Hepatocyte (in vitro differentiated cells): Measurements from ENCODE around the gene SH3RF3. TPM values are rescaled to one million over a fixed set of nuclear protein-coding genes. Genes with fewer than 3 reads are reported as not detected.

Experiments used
- DNase-seq: peaks from one replicate; pipeline ENCODE4 v3.0.0-alpha.2; 2016; ENCODE audit warnings: low spot score
- H2AFZ ChIP-seq: fragments of 200-600 bp; sonication (generic); 2 replicates; pipeline ENCODE4 v1.6.0; 2016; ENCODE audit warnings: antibody characterized with exemption, mild to moderate bottlenecking
- H3K27ac ChIP-seq: fragments of 200-600 bp; sonication (generic); 2 replicates; pipeline ENCODE4 v1.5.1; 2016; ENCODE audit warnings: mild to moderate bottlenecking
- H3K27me3 ChIP-seq: fragments of 200-600 bp; sonication (generic); 2 replicates; pipeline ENCODE4 v1.6.1; 2016
- H3K36me3 ChIP-seq: fragments of 200-600 bp; sonication (generic); replicated peaks from 2 replicates; pipeline ENCODE4 v1.5.1; 2016; ENCODE audit warnings: low read depth; ENCODE audit not compliant: insufficient read depth
- H3K4me1 ChIP-seq: fragments of 200-600 bp; sonication (generic); 2 replicates; pipeline ENCODE4 v1.5.1; 2016; ENCODE audit warnings: mild to moderate bottlenecking, moderate library complexity; ENCODE audit not compliant: insufficient read depth
- H3K4me2 ChIP-seq: fragments of 200-600 bp; sonication (generic); 2 replicates; pipeline ENCODE4 v1.6.0; 2016
- H3K4me3 ChIP-seq: fragments of 200-600 bp; sonication (generic); 2 replicates; pipeline ENCODE4 v1.5.1; 2016; ENCODE audit warnings: mild to moderate bottlenecking
- H3K79me2 ChIP-seq: fragments of 200-600 bp; sonication (generic); 2 replicates; pipeline ENCODE4 v1.6.0; 2017; ENCODE audit warnings: mild to moderate bottlenecking
- H3K9me2 ChIP-seq: fragments of 200-600 bp; sonication (generic); replicated peaks from 2 replicates; pipeline ENCODE4 v1.6.0; 2017; ENCODE audit warnings: mild to moderate bottlenecking; ENCODE audit not compliant: insufficient read depth
- H3K9me3 ChIP-seq: fragments of 200-600 bp; sonication (generic); 2 replicates; pipeline ENCODE4 v1.5.1; 2016; ENCODE audit warnings: low read depth, mild to moderate bottlenecking
- H4K20me1 ChIP-seq: fragments of 200-600 bp; sonication (generic); 2 replicates; pipeline ENCODE4 v1.6.0; 2016; ENCODE audit warnings: mild to moderate bottlenecking; ENCODE audit not compliant: insufficient read depth, poor library complexity, severe bottlenecking
- EZH2 ChIP-seq: fragments of 200-600 bp; sonication (generic); IDR thresholded peaks from 2 replicates; pipeline ENCODE4 v1.6.1; 2016; ENCODE audit warnings: antibody characterized with exemption, mild to moderate bottlenecking, borderline replicate concordance
- EZH2phosphoT487 ChIP-seq: fragments of 200-600 bp; sonication (generic); IDR thresholded peaks from one replicate; pipeline ENCODE4 v1.6.1; 2018; ENCODE audit warnings: antibody characterized with exemption, mild to moderate bottlenecking, low read depth, moderate library complexity; ENCODE audit not compliant: unreplicated experiment, severe bottlenecking
- WGBS: methylation state at CpG from one replicate; pipeline ENCODE4 v1.1.6; 2016; ENCODE audit warnings: low lambda C conversion rate; ENCODE audit errors: missing lambda C conversion rate; 5-methylcytosine and 5-hydroxymethylcytosine counted together
- polyA plus RNA-seq: library from polyadenylated mRNA; unstranded; fragments of >200 nt; fragmentation: Nextera tagmentation; extraction: Ambion mirVana; gene quantifications from 2 replicates; pipeline ENCODE4 v1.2.1, GENCODE V29; 2016
- total RNA-seq: library from RNA; depleted of rRNA; stranded (reverse); fragments of >200 nt; gene quantifications from 2 replicates; pipeline ENCODE4 v1.2.3, GENCODE V29; 2014
- TF ChIP-seq, protein P1 (sequence below): fragments of 200-600 bp; sonication (generic); IDR thresholded peaks from 2 replicates; pipeline ENCODE4 v1.5.1; 2016; ENCODE audit warnings: antibody characterized with exemption, mild to moderate bottlenecking; ENCODE audit not compliant: poor library complexity

The SH3RF3 gene
- total and polyA plus RNA-seq, 2 experiments from 2014 or later: 1.9 to 2.1 TPM

- peaks cover under 1% of the 10 kb centered on the region for H3K4me1 ChIP-seq
Observed at GRCh38 chr2:109284826-109285225, 155.8 kb downstream of the SH3RF3 start.

GRCh38 chr2:109285244-109285651 is 156.2 kb downstream of the SH3RF3 start:
- Histone ChIP-seq H3K27me3 (no peaks in the 10 kb centered on the region), H3K9me2 (no peaks in the 10 kb centered on the region), H3K36me3 (no peaks in the 10 kb centered on the region), H3K9me3 (no peaks in the 10 kb centered on the region), H3K4me1 (no peaks in the 10 kb centered on the region), H3K4me3 (no peak overlapping the region), H3K79me2 (no peaks in the 10 kb centered on the region), H2AFZ (no peak overlapping the region), H3K27ac (no peak overlapping the region), H3K4me2 (no peak overlapping the region), H4K20me1 (no peaks in the 10 kb centered on the region)
- no peak for DNase-seq
- WGBS: 84% methylated on average over 11 of the region's 11 CpGs
- TF ChIP-seq EZH2 (no peak), EZH2phosphoT487 (no peak)
- TF ChIP-seq, protein P1, sequence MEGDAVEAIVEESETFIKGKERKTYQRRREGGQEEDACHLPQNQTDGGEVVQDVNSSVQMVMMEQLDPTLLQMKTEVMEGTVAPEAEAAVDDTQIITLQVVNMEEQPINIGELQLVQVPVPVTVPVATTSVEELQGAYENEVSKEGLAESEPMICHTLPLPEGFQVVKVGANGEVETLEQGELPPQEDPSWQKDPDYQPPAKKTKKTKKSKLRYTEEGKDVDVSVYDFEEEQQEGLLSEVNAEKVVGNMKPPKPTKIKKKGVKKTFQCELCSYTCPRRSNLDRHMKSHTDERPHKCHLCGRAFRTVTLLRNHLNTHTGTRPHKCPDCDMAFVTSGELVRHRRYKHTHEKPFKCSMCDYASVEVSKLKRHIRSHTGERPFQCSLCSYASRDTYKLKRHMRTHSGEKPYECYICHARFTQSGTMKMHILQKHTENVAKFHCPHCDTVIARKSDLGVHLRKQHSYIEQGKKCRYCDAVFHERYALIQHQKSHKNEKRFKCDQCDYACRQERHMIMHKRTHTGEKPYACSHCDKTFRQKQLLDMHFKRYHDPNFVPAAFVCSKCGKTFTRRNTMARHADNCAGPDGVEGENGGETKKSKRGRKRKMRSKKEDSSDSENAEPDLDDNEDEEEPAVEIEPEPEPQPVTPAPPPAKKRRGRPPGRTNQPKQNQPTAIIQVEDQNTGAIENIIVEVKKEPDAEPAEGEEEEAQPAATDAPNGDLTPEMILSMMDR: no peak

More at GRCh38 chr2:109284826-109285225, 155.8 kb downstream of the SH3RF3 start:
- no peak overlapping the region for H2AFZ ChIP-seq
- H3K27me3 ChIP-seq: no peaks in the 10 kb centered on the region
- H3K4me2 ChIP-seq: no peak overlapping the region
- no peak for TF ChIP-seq EZH2
- TF ChIP-seq EZH2phosphoT487: no peak
- TF ChIP-seq, protein P1: no peak
- no peaks in the 10 kb centered on the region for H3K36me3 ChIP-seq
- H3K27ac ChIP-seq: no peak overlapping the region
- H3K79me2 ChIP-seq: no peaks in the 10 kb centered on the region
- H4K20me1 ChIP-seq: no peaks in the 10 kb centered on the region
- no peaks in the 10 kb centered on the region for H3K9me3 ChIP-seq
- peak; percentile 25 for DNase-seq
- no peak overlapping the region for H3K4me3 ChIP-seq
- no peaks in the 10 kb centered on the region for H3K9me2 ChIP-seq
- WGBS: 72% methylated on average over 7 of the region's 7 CpGs

DNA sequence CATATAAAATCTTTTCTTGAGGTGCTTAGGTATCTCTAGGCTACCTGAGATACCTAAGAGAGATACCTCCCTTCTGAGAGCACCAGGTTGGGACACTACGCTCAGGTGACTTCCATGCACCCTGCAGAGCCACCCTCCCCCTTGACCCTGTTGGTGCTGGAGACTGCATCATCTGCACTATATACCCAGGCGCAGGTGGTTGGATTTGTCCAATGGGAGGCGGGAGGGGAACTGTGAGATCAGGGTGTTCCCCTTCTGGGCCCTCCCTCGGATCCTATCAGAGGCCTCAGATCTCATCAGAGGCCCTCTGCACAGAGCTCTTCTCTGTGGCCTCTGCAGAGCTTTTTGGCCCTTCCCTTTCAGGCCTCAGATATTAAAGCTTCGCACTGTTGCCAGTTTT is 158.4 kb downstream of the SH3RF3 start:
- Histone ChIP-seq H3K4me3 (no peak overlapping the region), H4K20me1 (no peaks in the 10 kb centered on the region), H3K4me2 (no peak overlapping the region), H2AFZ (no peak overlapping the region), H3K27ac (no peak overlapping the region), H3K9me3 (no peaks in the 10 kb centered on the region), H3K9me2 (no peaks in the 10 kb centered on the region), H3K4me1 (no peaks in the 10 kb centered on the region), H3K27me3 (no peaks in the 10 kb centered on the region), H3K79me2 (no peaks in the 10 kb centered on the region), H3K36me3 (no peaks in the 10 kb centered on the region)
- TF ChIP-seq EZH2phosphoT487: no peak
- TF ChIP-seq, protein P1: no peak
- DNase-seq: no peak
- WGBS: 95% methylated on average over 5 of the region's 5 CpGs

DNA sequence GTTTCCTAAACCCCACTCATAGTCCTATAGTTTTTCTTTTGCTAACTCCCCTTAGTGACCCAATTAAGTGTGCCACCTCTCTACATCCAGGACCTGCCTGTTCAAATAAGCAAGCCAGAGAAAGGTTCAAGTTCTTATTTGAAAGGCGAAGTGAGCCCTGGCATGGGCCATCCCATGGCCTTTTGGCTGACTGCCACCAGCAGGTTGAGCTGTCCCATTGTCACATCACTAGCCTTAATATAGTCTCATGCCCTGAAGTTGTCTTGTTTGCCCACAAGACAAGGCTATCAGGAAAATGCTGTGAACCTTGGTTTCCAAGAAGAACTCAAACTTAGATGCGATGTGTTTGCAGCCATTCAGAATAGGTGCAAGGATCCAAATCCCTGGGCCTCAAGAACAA is 158.8 kb downstream of the SH3RF3 start:
- Histone ChIP-seq H3K9me2 (no peaks in the 10 kb centered on the region), H3K27me3 (no peaks in the 10 kb centered on the region), H3K4me2 (no peak overlapping the region), H3K36me3 (no peaks in the 10 kb centered on the region), H3K27ac (no peak overlapping the region), H3K4me3 (no peak overlapping the region), H4K20me1 (no peaks in the 10 kb centered on the region), H3K9me3 (no peaks in the 10 kb centered on the region), H2AFZ (no peak overlapping the region), H3K79me2 (no peaks in the 10 kb centered on the region), H3K4me1 (no peaks in the 10 kb centered on the region)
- 98% methylated on average over 2 of the region's 2 CpGs for WGBS
- TF ChIP-seq, protein P1: no peak
- TF ChIP-seq EZH2 (no peak), EZH2phosphoT487 (no peak)
- no peak for DNase-seq
